Measurements from ENCODE around the gene MFN2. TPM values are rescaled to one million over a fixed set of nuclear protein-coding genes. Genes with fewer than 3 reads are reported as not detected.
"Not testable (repeated sequence)": the region's sequence is repeated elsewhere in the genome, so short reads cannot be mapped to it uniquely, and the experiment has no call there.

The MFN2 gene
- polyA plus RNA-seq, 5 donors: 45.5 to 52.3 (median 48.3) TPM

DNA sequence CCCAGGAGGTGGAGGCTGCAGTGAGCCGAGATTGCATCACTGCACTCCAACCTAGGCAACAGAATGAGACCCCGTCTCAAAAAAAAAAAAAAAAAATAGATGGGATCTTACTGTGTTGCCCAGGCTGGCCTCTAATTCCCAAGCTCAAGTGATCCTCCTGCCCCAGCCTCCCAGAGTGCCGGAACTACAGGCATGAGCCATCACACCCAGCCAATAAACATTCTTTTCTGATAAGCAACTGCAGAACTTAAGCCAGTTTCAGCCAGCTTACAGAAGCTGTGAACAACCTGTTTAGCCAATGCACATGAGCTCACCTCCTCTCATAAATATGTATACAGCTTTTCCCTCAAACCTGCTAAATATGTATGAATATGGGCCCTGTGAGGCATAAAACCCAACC, 35.9 kb downstream of the MFN2 start:
- no peak for DNase-seq

GRCh38 chr1:12019858-12020509, 39.7 kb downstream of the MFN2 start:
- no peak for DNase-seq

DNA sequence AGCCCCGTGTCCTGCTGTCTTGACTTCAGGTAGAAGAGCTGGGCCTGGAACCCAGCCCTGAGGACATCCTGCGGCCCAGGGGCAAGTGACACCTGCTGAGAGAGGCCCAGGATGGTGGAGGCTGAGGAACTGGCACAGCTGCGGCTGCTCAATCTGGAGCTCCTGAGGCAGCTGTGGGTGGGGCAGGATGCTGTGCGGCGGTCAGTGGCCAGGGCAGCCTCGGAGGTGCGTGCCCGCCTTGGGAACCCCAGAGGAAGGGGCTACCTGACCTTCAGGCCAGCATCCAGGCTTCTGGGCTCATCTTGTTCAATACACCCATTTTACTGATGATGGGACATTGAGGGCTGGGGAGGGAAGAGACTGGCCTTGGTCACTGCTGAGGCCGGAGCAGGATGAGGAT, 41.4 kb downstream of the MFN2 start:
- no peak for DNase-seq

DNA sequence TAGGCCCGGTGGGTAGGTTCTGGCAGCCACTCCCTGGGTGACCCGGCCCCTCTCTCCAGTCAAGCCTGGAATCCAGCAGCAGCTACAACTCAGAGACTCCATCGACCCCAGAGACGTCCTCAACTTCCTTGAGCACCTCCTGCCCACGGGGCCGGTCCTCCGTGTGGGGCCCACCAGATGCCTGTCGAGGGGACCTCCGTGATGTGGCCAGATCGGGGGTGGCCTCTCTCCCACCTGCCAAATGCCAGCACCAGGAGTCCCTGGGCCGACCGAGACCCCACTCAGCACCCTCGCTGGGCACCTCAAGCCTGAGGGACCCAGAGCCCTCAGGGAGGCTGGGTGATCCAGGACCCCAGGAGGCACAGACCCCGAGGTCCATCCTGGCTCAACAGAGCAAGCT, 41.8 kb downstream of the MFN2 start:
- no peak for DNase-seq

DNA sequence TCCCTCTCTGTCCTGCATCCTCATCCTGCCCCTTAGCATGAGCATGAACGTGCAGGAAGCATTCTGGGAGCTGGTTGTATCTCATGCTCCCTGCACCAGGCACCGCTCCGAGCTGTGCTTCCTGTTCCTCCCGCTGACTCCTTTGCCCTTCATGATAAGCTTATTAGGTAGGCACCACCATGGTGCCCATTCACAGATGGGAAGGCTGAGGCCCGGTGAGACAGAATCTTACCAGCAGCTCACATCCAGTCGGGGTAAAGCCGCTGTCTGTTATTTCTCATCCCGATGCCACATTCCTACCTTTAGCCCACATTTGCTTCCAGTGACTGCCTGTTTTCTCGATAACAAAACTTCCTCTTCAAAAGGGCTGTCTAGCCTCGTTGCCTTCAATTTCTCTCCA, 46.3 kb downstream of the MFN2 start:
- no peak for DNase-seq

GRCh38 chr1:12028248-12028647, 48.0 kb downstream of the MFN2 start:
- DNase-seq: no peak

GRCh38 chr1:12028957-12029511, 48.8 kb downstream of the MFN2 start:
- DNase-seq: no peak

DNA sequence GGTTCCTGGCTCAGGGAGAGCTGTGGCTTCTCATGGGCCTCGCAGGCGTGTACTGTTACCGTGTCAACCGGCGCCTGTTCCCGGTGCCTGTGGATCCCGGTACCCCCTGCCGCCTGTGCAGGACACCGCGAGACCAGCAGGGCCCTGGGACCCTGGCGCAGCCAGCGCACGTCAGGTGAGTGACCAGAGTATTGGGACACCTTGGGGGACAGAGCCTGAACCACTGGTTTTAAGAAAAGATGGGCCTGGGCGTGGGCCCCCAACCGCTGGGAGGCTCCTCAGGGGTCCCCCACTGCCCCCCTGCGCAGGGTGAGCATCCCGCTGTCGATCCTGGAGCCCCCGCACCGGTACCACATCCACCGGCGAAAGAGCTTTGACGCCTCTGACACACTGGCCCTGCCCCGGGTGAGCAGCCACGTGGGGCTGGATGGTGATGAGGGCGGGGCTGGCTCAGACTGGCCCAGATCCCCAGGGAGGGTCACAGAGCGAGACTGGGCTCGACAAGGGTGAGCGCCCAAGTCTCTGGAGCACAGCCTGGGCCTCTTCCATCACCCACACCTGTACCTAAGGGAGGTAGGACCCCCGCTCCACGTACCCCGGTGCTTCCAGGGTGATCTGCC, 49.6 kb downstream of the MFN2 start:
- DNase-seq: no peak

GRCh38 chr1:12031039-12031980, 51.1 kb downstream of the MFN2 start:
- DNase-seq: no peak

DNA sequence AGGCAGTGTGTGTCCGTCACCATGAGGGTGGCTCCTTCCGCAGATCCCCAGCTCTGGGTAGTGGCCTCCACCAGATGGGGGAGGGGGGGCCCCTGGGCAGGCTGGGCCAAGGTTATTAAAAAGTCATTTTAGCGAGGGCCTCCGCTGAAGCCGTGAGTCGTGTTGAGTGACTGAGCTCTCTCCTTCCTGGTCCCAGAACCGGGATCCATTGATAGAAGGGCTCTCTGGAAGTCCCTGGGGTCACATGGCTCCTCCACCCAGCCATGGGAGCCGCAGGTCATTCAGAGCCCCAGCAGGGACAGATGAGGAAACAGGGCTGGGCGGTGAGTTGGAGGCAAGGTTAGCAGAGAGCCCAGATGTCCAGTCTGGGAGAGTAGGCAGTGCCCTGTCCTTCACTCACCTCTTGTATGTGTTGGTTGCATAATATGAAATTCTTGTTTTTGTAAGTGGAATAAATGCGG, 51.9 kb downstream of the MFN2 start:
- no peak for DNase-seq

DNA sequence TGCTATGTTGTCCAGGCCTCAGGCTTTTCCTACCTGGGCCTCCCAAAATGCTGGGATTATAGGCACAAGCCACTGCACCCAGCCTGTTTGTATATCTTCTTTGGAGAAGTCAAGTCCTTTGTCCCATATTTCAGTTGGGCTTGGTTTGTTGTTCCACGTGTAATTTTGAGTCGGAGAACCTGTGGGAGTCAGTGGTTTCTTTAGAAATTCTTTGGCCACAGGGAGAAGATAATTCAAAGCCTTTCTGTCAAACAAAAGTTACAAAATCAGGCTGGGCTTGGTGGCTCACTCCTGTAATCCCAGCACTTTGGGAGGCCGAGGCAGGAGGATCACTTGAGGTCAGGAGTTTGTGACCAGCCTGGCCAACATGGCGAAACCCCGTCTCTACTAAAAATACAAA, 53.2 kb downstream of the MFN2 start:
- not testable (repeated sequence) for DNase-seq

- DNase-seq: peak; percentile 29 to 32
Observed at GRCh38 chr1:12034381-12034801, 54.1 kb downstream of the MFN2 start.

- no peak for DNase-seq
Observed at GRCh38 chr1:12035312-12035711, 55.1 kb downstream of the MFN2 start.

- no peak for DNase-seq
Observed at GRCh38 chr1:12037486-12038355, 57.5 kb downstream of the MFN2 start.

DNA sequence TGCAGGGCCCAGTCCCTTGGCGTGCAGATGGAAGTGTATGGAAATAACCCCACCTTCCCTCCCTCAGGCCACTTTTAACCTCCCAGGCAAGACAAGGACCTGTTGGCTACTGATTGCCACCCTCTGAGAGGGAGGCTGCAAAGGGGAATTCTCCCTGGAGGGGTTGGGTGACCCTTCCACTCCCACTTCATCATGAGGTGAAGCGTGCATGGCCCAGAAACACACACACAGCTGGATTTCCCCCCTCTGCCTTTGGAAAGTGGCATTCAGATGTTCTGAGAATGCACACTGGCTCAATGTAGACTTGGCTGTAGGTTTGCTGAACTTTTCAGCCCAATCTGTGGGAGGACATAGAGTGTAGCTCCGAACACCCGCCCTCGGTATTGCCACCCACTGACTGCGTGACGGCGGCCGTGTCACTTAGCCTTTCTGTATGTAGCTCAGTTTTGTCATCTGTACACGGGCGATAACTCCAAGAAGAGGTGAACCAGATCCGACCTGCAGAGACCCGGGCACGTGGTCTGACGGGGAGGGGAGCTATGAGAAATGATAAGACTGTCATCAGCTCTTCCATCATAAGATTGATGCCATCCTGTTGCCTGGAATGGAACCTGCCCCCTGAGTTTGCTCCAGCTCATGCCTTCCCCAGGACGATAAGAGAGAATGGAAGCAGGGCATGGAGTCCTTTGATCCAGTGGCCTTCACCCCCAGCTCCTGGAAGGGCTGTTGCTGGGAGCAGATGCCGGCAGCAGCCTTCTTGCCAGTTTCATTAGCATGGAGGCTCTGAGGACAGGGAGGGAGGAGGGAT, 58.3 kb downstream of the MFN2 start:
- no peak for DNase-seq

GRCh38 chr1:12039164-12039525, 58.9 kb downstream of the MFN2 start:
- DNase-seq: no peak

GRCh38 chr1:12039824-12040456, 59.7 kb downstream of the MFN2 start:
- DNase-seq: not testable (repeated sequence)

DNA sequence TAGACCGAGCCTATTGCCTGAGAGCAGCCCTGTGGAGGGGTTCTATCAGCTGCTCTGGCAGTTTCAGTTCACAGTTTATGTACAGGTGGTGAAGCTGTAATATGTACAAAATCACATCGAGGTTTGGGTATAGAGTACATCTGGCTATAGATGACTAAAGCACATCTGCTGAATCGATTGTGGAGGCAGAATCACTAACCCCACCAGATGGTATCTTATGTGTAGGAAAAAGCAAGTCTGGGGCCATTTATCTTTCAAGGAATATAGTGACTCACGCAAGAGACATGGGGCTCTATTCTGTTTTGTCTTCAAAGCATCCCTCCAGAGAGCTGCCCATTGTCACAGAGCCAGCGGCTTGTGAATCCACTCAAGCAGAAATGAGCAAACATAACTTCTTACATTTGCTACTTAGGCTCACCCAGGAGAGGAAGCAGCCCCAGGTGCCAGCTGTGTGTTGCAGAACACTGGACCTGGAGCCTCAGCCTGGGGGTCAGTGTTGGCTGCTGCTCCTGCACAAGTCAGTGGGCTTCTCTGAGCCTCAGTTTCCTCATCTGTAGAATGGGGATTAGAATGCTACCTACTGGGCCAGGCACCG, 60.3 kb downstream of the MFN2 start:
- DNase-seq: no peak

DNA sequence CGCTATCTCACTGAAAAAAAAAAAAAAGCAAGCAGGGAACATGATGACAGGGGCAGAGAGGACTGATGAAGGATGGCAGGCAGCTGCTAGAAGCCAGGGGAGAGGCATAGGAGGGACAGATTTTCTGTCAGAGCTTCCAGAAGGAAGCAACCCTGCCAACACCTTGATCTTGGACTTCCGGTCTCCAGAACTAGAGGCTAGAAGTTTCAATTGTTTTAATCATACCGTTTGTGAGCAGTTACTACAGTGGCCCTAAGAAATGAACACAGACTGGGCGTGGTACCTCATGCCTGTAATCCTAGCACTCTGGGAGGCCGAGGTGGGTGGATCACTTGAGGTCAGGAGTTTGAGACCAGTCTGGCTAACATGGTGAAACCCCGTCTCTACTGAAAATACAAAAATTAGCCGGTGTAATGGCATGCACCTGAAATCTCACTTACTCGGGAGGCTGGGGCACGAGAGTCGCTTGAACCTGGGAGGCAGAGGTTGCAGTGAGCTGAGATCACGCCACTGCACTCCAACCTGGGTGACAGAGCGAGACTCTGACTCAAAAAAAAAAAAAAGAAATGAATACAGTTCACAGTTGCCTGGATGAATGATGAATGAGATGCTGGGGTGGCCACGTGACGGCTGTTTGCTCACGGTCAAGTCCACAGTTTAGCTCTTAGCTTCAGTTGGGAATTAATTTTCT, 64.1 kb downstream of the MFN2 start:
- not testable (repeated sequence) for DNase-seq

Measured in right lung (tissue), 5 donors.